Measurements from ENCODE around the gene TEDC2. TPM values are rescaled to one million over a fixed set of nuclear protein-coding genes. Genes with fewer than 3 reads are reported as not detected.

TEDC2 gene
- total and polyA plus RNA-seq, 10 of the 15 experiments (the other 5 are each of a cell fraction or from before 2014, with no cell fraction given) = 0.23 to 47.9 (median 19.1) TPM

DNA sequence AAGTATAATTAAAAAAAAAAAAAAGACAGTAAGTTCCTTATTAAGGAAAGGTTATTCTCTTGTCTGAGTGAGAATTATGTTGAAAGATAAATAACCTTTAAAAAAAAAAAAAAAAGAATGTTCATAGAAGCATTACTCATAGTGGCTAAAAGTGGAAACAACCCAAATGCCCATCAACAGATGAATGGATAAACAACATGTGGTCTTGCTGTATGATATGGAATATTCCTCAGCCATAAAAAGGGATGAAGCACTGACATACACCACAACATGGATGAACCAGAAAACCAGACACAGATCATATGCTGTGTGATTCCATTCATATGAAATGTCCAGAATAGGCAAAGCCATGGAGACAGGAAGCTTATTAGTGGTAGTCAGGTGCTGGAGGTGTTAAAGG is 39.9 kb upstream of the TEDC2 start:
- BruUV-seq (replicated peaks) = no TSS peak
- ChIA-PET POLR2A (interaction anchor here (1.0 kb wide), 1 partner anchor 82 kb away, joined by 4 read pairs; no protein-coding TSS in a partner anchor), SMC1A (ENCODE audit: uncharacterized antibody, unreplicated experiment) (no interaction called here), CTCF (no interaction called here), RAD21 (ENCODE audit: unreplicated experiment) (no interaction called here)
- TF ChIP-seq BACH1 (IDR thresholded peaks at IDR 0.05; ENCODE audit: borderline replicate concordance) (no peak), EZH2 (IDR thresholded peaks at IDR 0.05; ENCODE audit: borderline replicate concordance, control insufficient read depth, low read depth, low read length) (no peak), MYC (IDR thresholded peaks at IDR 0.05; ENCODE audit: insufficient read depth, insufficient read length, insufficient replicate concordance, low read length, severe bottlenecking) (no peak), PML (IDR thresholded peaks at IDR 0.05; ENCODE audit: low read length) (no peak), NRF1 (conservative IDR thresholded peaks at IDR 0.05; ENCODE audit: low read depth, low read length) (no peak), PAX8 (IDR thresholded peaks at IDR 0.05) (no peak), CREB1 (IDR thresholded peaks at IDR 0.05; ENCODE audit: low read depth) (no peak), HDAC6 (IDR thresholded peaks at IDR 0.05; ENCODE audit: unreplicated experiment) (no peak), BCL11A (IDR thresholded peaks at IDR 0.05; ENCODE audit: low read depth, low read length) (no peak), TCF12 (IDR thresholded peaks at IDR 0.05; ENCODE audit: low read depth, low read length) (no peak), CHD2 (IDR thresholded peaks at IDR 0.05; ENCODE audit: borderline replicate concordance, low read depth, low read length) (no peak), EGR1 (IDR thresholded peaks at IDR 0.05; ENCODE audit: borderline replicate concordance in 1 of 2, low read depth in 2 of 2, low read length in 2 of 2) (no peak), SMAD1 (IDR thresholded peaks at IDR 0.05; ENCODE audit: low read depth, partially characterized antibody) (no peak), TARDBP (IDR thresholded peaks at IDR 0.05; ENCODE audit: borderline replicate concordance) (no peak), KLF5 (IDR thresholded peaks at IDR 0.05; ENCODE audit: partially characterized antibody) (no peak), ZNF207 (IDR thresholded peaks at IDR 0.05; ENCODE audit: borderline replicate concordance) (no peak), SMARCA5 (IDR thresholded peaks at IDR 0.05) (no peak)
- TF ChIP-seq, protein P1, sequence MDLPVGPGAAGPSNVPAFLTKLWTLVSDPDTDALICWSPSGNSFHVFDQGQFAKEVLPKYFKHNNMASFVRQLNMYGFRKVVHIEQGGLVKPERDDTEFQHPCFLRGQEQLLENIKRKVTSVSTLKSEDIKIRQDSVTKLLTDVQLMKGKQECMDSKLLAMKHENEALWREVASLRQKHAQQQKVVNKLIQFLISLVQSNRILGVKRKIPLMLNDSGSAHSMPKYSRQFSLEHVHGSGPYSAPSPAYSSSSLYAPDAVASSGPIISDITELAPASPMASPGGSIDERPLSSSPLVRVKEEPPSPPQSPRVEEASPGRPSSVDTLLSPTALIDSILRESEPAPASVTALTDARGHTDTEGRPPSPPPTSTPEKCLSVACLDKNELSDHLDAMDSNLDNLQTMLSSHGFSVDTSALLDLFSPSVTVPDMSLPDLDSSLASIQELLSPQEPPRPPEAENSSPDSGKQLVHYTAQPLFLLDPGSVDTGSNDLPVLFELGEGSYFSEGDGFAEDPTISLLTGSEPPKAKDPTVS (IDR thresholded peaks at IDR 0.05; ENCODE audit: low read depth, low read length) = no peak
- TF ChIP-seq, protein P2, sequence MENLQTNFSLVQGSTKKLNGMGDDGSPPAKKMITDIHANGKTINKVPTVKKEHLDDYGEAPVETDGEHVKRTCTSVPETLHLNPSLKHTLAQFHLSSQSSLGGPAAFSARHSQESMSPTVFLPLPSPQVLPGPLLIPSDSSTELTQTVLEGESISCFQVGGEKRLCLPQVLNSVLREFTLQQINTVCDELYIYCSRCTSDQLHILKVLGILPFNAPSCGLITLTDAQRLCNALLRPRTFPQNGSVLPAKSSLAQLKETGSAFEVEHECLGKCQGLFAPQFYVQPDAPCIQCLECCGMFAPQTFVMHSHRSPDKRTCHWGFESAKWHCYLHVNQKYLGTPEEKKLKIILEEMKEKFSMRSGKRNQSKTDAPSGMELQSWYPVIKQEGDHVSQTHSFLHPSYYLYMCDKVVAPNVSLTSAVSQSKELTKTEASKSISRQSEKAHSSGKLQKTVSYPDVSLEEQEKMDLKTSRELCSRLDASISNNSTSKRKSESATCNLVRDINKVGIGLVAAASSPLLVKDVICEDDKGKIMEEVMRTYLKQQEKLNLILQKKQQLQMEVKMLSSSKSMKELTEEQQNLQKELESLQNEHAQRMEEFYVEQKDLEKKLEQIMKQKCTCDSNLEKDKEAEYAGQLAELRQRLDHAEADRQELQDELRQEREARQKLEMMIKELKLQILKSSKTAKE (IDR thresholded peaks at IDR 0.05; ENCODE audit: low read depth, poor library complexity, severe bottlenecking) = no peak
- no peak for FAIRE-seq
- Histone ChIP-seq H3K79me2 (ENCODE audit: control insufficient read depth, insufficient read depth, low read length) (no peaks in the 10 kb centered on the region), H3K4me3 (no peak overlapping the region), H3K9me3 (replicated peaks; ENCODE audit: control insufficient read depth, insufficient read depth, low read length) (no peaks in the 10 kb centered on the region), H3K9ac (ENCODE audit: control insufficient read depth, insufficient read depth, low read length) (no peak overlapping the region), H3K36me3 (ENCODE audit: control insufficient read depth in 2 of 2, insufficient read depth in 2 of 2, low read length in 1 of 2) (no peaks in the 10 kb centered on the region), H3K4me1 (ENCODE audit: control insufficient read depth, insufficient read depth, low read length) (no peaks in the 10 kb centered on the region), H3K27ac (ENCODE audit: control insufficient read depth, insufficient read depth) (no peak overlapping the region), H3K27me3 (replicated peaks in 1 of 2; ENCODE audit: control insufficient read depth in 2 of 2, insufficient read depth in 2 of 2, low read length in 1 of 2) (no peaks in the 10 kb centered on the region), H3K4me2 (ENCODE audit: control insufficient read depth, insufficient read depth) (no peak overlapping the region), H2AFZ (ENCODE audit: control insufficient read depth, low read depth, low read length) (no peak overlapping the region), H4K20me1 (ENCODE audit: control insufficient read depth, insufficient read depth) (no peaks in the 10 kb centered on the region)
- ATAC-seq = no peak
- no peak for DNase-seq (ENCODE audit: low read depth, low spot score)
- intact Hi-C loops (cut with micrococcal nuclease; ENCODE audit: unreplicated experiment) = no loop called here
- in situ Hi-C loops (cut with MboI) = no loop called here

Measured in GM12878 (cell line).